K562 (cell line): Measurements from ENCODE around the gene TMX4.
"Not testable (repeated sequence)": the region's sequence is repeated elsewhere in the genome, so short reads cannot be mapped to it uniquely, and the experiment has no call there.

ENCODE experiments used
- CHD7 ChIP-seq: fragments of 200-600 bp; sonication (generic); IDR thresholded peaks from one replicate; pipeline ENCODE4 v1.6.1; 2012; ENCODE audit warnings: mild to moderate bottlenecking, low read depth, low read length, inconsistent platforms
- CTCF ChIP-seq, 3 experiments: IDR thresholded peaks in 2 of 3; conservative IDR thresholded peaks in 1 of 3; 2 replicates each; pipeline ENCODE4 v1.5.1; 2011 to 2012; ENCODE audit warnings: low read length in 3 of 3, mild to moderate bottlenecking in 3 of 3, control low read depth in 2 of 3, improper control_type of control experiment in 1 of 3, inconsistent platforms in 1 of 3, low read depth in 1 of 3, mixed read lengths in 1 of 3, moderate library complexity in 1 of 3; ENCODE audit not compliant: insufficient read depth in 2 of 3
- ILF3 ChIP-seq: fragments of 450-650 bp; IDR thresholded peaks from 2 replicates; pipeline ENCODE4 v1.6.1; 2018; ENCODE audit warnings: antibody characterized with exemption, mild to moderate bottlenecking, moderate library complexity, borderline replicate concordance
- MNT ChIP-seq, 2 experiments: fragments of 450-650 bp; conservative IDR thresholded peaks; 2 replicates each; pipeline ENCODE4 v1.6.1; 2017; ENCODE audit warnings: mild to moderate bottlenecking in 2 of 2, moderate library complexity in 2 of 2
- POLR2A ChIP-seq: fragments of 450-650 bp; conservative IDR thresholded peaks from 2 replicates; pipeline ENCODE4 v1.6.1; 2016
- POLR2AphosphoS2 ChIP-seq: IDR thresholded peaks from 2 replicates; pipeline ENCODE4 v1.6.1; 2012; ENCODE audit warnings: low read length, improper control_type of control experiment
- POLR2AphosphoS5 ChIP-seq: IDR thresholded peaks from 2 replicates; pipeline ENCODE4 v1.6.1; 2011; ENCODE audit warnings: mild to moderate bottlenecking, low read depth, low read length, moderate library complexity; ENCODE audit not compliant: control insufficient read depth, insufficient read depth
- RHOXF2B ChIP-seq: fragments of 250-450 bp; sonication (Bioruptor Pico); conservative IDR thresholded peaks from 2 replicates; pipeline ENCODE4 v1.5.1; 2021
- SMC3 ChIP-seq: conservative IDR thresholded peaks from 2 replicates; pipeline ENCODE4 v1.6.1; 2011; ENCODE audit warnings: low read depth, low read length, improper control_type of control experiment; ENCODE audit not compliant: insufficient read depth
- STAT6 ChIP-seq: sonication (generic); formaldehyde crosslinking; IDR thresholded peaks from 2 replicates; pipeline ENCODE4 v1.8.1; 2023; ENCODE audit warnings: mild to moderate bottlenecking, missing genetic modification reagents
- ZFX ChIP-seq: sonication (generic); formaldehyde crosslinking; IDR thresholded peaks from 2 replicates; pipeline ENCODE4 v1.8.0; 2022; ENCODE audit warnings: mild to moderate bottlenecking, missing genetic modification reagents, moderate library complexity
- ZNF766 ChIP-seq: fragments of 200-800 bp; sonication (Bioruptor generic); conservative IDR thresholded peaks from 2 replicates; pipeline ENCODE4 v1.6.1; 2016; ENCODE audit warnings: missing genetic modification characterization, missing compliant biosample characterization

- not testable (repeated sequence) for TF ChIP-seq MNT (conservative IDR thresholded peaks at IDR 0.05); SMC3; POLR2AphosphoS2; RHOXF2B; ZNF766 (CRISPR knock-in tag); POLR2A; CTCF (IDR thresholded peaks at IDR 0.05 in 2 of 3, conservative IDR thresholded peaks at IDR 0.05 in 1 of 3; ENCODE audit: insufficient read depth in 2 of 3, low read depth in 1 of 3, low read length in 3 of 3); POLR2AphosphoS5; STAT6 (CRISPR knock-in tag); CHD7; ZFX; ILF3
Observed at GRCh38 chr20:7956561-7956960, 63.0 kb downstream of the TMX4 start.
